Activated naive CD4-positive, alpha-beta T cell treated with anti-CD3 and anti-CD28 coated beads, Interleukin-2, amount 50 U/mL, for 16 hours (primary cell): Measurements from ENCODE around the gene CCDC136.

Experiments used
- DNase-seq: peaks from one replicate; pipeline ENCODE4 v3.0.0-alpha.2; 2020

The CCDC136 gene

DNA sequence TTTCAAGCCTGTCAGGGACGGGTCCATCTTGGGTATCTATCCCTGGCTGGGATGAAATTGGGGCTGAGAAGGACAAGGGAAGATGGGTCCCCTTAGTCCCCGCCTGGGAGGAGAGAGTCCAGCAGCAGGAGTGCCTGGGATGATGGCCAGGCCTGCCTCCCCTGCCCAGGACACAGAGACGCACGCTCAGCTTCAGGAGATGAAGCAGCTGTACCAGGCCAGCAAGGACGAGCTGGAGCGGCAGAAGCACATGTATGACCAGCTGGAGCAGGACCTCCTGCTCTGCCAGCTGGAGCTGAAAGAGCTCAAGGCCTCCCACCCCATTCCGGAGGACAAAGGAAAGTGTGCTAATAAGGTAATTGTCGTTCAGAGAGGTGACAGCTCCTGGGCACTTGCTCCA lies 15.4 kb downstream of the CCDC136 start:
- no peak for DNase-seq

DNA sequence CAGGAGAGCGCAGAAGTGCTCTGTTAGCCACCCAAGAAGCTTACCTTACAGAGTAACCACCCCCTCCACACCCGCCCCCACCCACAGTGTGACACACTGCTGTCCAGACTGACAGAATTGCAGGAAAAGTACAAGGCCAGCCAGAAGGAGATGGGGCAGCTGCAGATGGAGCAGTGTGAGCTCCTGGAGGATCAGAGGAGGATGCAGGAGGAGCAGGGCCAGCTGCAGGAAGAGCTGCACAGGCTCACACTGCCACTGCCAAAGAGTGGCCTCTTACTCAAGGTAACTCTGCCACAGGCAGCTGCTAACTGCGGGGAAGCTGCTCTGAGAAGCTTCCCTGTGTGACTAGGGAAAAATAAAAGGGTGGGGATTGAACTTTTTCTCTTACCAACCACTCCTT lies 17.6 kb downstream of the CCDC136 start:
- DNase-seq = no peak

DNA sequence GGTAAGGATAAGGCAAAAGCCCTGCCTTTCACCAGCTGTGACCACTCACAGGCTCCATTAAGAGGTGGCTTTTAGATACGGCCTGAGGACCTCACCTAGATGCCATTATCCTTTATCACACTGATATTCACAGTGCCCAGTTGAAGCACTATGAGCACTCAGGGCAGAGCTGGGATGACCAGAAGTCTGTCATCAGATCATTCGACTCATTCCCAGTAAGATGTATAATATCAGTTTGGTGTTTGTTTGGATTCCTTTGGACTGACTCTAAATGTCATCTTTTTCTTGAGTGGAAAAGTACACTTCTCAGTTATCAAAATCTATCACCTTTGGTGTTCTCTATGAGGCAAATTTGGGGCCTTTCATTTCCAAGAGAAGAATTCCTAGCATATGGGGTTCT lies 18.7 kb downstream of the CCDC136 start:
- no peak for DNase-seq

DNA sequence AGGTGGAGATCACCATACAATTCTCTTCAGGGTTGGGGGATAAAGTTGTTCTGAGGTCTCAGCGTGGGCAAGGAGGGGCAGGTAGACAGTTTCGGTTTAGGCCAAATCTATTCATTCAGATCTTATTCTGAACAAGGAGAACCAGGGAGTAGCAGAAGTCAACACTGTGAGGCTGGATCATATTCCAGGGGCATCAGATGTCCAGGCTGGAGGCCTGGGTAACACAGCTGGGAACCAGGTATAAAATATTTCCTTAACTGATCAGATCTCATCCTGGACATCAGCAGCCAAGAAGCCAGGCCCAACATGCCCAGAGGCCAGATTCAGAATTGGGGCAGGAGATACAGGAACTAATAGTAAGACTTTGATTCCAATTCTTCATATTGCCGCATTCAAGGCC lies 19.2 kb downstream of the CCDC136 start:
- no peak for DNase-seq

DNA sequence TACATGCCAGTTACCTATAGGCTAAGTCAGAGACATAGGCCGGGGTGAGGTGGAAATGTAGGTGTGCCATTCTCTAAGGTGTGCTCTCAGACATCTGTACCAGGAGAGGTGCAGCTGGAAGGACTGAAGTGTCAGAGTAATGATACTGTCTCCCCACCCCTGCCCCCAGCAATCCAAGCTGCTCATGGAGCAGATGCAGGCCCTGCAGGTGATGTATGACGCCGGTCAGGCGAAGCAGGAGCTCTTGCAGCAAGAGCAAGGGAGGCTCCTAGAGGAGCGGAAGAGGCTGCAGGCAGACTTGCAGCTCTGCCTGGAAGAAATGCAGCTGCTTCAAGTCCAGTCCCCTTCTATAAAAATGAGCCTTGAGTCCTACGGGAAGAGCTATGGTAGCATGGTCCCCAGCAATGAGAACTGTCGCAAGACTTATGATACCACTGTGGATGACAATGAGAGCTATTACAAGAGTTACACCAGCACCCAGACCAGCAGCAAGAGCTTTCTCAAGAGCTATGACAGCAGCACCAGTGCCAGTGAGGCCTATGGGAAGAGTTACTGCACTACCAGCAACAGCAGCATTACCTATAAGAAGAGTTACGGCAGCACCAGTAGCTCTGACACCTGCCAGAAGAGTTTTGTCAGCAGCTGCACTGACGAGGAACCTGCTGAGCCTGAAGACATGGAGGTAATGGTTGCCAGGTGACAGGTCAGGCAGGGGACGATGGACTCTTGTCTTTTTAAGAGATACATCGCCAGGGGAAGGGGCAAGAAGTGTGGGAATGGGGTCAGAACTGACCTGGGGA lies 20.1 kb downstream of the CCDC136 start:
- no peak for DNase-seq

DNA sequence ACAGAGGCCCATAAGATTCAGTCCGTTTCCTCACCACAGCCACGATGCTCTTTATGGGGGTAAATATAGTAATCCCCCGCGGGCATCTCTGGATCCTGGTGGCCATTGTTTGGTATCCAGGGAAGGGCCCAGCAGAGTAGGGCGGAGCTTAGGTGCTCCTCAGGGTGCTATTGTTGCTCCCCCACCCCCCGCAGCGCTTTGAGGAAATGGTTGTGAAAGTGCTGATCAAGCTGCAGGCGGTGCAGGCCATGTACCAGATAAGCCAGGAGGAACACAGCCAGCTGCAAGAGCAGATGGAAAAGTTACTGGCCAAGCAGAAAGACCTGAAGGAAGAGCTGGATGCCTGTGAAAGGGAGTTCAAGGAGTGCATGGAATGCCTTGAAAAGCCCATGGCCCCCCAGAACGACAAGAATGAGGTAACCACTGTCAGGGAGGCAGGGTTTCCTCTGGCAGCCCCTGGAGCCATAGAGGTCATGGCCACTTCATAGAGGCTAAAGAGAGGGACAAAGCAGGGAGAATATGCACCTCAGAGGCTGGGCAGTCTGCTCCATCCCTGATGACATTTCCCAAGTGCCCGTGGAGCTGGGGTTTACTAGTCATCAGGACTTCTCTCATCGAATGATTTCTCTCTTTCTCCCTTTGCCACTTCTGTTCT lies 20.9 kb downstream of the CCDC136 start:
- no peak for DNase-seq

DNA sequence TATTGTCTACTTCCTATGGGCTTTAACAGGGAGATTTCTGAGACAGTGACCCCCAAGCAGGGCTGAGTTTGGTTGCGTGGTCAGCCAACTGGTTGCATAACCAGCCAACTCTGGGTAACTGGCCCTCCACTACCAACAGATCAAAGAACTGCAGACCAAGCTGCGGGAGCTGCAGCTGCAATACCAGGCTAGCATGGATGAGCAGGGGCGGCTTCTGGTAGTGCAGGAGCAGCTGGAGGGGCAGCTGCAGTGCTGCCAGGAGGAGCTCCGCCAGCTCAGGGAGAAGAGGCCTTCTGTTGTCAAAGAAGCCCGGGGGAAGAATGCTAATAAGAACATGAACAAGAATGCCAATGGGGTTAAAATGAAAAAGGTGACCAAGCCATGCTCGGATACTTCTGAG lies 22.7 kb downstream of the CCDC136 start:
- no peak for DNase-seq

DNA sequence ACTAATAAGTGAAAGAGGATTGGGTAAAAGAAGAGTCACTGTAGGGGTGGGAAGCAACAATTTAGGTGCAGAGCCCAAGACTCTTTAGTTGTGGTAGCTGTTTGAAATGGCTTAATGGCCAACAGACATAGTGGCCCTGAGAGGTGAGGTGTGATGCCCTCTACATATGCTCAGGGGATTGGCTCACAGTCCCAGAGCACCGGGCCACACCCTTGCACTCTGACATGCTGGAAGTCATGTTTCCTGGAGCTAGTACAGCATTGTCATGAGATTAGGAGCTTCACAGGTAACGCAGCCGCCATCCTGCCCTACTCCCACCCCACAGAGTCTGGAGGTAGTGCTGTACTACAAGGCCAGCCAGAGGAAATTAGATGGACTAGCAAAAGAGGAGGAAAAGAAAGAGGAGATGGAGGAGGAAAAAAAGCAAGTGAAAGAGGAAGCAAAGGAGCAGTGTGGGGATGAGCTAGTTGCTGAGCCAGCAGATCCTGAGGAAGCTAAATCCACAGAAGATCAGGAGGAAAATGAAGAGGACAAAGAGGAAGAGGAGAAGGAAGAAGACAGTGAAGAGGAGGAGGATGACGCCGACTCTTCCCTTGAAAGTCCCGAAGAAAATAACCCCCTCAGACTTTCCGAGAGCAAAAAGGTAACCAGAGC lies 23.6 kb downstream of the CCDC136 start:
- DNase-seq = no peak

DNA sequence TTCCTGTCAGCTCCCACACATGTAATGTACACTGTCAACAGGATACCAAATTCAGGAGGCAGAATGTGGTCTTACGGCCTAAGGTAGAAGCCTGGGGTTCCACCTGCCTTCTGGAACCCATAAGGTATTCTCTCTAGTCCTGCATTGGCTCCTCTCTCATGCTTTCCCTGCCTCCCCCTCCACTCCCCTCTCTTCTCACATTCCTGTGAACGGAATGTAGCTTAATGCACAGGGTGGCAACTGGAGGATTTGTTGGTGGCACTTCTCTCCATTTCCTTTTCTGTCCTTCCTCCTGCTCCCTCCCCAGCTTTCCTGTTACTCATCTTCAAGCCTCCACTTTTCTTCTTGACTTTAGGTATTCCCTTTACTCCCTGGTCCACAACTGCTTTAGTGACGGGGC lies 26.9 kb downstream of the CCDC136 start:
- DNase-seq = no peak

DNA sequence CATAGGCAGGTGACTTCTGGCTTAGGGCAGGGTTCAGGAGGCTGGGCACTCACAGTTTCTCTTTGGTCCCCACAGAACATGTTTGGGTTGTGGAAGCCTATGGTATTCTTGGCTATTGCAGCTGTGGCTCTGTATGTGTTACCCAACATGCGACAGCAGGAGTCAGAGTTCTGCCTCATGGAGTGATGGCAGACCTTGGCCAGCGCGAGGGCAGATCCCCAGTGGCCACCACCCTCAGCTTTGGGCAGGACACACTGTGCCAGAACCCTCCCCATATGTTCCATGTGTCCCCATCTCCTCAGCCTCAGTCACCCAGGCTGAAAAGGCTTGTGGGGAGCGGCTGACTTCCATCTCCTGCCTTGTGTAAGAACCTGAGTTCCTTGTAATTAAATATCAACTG lies 30.0 kb downstream of the CCDC136 start:
- DNase-seq = no peak

DNA sequence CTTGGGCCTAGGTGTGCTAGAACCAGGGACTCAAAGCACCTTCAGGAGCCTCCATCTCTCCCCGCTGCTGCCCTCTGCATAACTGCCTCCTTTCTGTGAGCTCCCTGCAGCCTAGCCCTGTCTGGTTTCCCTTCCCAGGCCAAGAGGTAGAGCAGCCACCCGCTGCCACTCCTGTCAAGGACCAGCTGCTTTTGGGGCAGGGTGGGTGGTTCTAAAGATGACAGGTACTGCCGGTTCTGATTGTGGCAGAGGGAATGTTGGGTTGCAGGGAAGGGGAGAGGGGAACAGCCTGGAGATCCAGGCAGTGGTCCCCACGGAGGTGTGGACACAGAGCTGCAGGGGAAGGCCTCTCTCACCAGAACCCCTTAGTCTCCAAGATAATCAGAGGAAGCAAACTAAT lies 34.7 kb downstream of the CCDC136 start:
- DNase-seq = no peak

DNA sequence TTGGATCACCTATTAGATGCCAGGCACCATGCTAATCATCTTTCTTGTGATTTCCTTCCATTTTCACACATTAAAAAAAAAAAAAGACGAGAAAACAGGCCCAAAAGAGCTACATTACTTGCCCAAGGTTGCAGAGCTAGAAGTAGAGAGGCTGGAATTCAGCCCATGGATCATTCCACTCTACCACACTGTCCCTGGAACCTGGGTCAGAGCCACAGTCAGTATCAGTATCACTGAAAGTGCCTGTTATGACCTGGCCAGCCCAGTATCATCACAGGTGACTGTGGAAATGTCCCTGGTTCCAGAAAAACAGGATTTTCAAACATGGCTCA lies 35.1 kb downstream of the CCDC136 start:
- DNase-seq = no peak

DNA sequence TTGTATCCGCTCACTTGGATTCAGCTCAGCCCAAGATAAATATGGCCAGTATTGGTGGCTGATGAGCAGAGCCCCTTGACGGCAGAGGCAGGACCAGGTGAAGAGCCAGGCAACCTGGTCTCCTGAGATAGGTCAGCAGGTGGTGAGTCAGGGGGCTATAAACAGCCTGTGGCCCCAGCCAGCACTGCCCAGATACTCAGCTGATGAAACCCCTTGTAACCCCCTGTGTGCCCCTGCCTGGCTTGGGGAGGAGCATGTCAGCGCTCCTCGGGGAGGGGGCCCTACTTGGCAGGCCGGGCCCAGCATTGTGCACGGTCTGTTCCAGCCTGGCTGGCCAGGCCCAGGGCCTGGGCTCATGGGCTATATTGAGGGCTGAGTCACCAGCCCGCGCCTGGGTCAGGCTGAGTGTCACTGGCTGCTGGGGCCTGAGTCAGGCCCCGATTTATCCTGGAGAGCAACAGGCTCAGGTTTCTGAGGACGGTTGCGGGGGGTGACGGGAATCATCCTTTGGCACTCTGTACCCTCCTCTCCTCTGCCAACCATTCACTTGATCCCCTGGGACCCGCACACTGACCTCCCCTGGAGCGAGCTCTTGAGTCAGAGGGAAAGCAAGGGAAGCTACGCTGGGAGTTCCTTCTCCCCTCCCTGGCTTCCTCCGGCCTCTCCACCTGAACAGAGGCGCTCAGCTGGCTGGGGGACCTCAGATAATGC lies 35.6 kb downstream of the CCDC136 start:
- no peak for DNase-seq

DNA sequence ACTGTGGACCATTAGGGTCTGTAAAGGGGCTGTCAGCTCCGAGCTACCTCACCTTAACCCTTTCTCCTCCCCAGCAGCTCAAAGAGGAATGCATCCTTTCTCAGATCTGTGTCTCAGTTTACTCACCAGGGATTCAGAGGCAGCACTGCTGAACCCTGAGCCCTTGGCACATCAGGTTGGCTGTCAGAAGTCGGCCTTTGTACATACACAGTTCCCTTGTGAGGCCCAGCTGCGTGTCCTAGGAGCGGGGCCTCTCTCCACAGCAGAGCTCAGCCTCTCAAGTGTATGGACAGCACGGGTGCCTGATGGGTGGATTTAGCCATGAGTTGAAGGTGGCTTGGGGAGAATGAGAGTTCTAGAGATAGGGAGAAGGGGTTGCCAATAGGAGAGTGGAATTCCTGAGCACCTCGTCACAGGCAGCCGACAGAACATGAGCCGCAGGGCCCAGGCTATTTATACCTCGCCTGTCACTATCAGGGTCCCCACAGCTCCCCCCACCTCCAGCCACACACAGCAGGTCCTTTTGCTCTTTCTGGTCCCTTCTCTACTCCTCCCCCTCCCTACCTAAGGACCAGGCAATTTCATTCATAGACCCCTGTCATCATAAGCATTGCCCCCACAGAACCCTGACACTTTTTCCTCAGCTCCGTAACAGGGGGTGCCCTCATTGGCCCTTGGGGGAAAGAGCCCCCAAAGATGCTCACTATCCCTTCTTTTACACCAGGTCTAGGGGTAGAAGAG lies 36.4 kb downstream of the CCDC136 start:
- no peak for DNase-seq

DNA sequence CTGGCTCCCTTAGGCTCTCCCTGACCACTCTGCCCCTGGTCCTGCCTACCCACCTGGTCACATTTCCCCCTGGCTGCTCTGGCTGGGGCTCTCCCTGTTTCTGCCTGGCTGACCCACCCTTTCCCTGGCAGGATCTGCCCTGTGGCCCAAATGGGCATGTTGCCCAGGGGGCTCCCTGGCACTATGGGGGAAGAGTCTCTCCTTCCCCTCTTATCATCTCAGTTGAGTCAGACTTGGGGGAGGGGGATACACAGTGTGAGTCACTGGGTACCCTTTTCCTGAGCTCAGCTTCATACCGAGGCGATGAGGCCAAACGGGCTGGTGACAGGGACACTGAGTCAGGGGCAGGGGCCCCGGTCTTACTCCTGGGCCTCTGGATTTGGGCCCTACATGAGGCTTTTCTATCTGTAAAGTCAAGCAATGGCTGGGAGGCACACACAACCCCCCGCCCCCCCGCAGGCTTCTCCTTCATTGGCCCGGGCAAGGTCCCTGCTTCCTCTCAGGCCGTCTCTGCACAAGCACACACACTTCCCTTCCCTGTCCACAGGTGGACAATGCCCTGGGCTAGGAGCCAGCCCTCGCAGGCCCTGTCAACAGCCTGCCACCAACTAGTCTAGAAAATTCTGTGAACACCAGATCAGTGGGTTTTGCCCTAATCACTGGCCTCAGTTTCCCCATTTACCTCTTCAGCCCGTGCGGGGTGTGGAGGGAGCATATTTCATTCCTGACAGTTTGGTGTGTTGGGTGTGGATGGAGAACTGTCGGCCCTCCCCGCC lies 37.8 kb downstream of the CCDC136 start:
- no peak for DNase-seq

DNA sequence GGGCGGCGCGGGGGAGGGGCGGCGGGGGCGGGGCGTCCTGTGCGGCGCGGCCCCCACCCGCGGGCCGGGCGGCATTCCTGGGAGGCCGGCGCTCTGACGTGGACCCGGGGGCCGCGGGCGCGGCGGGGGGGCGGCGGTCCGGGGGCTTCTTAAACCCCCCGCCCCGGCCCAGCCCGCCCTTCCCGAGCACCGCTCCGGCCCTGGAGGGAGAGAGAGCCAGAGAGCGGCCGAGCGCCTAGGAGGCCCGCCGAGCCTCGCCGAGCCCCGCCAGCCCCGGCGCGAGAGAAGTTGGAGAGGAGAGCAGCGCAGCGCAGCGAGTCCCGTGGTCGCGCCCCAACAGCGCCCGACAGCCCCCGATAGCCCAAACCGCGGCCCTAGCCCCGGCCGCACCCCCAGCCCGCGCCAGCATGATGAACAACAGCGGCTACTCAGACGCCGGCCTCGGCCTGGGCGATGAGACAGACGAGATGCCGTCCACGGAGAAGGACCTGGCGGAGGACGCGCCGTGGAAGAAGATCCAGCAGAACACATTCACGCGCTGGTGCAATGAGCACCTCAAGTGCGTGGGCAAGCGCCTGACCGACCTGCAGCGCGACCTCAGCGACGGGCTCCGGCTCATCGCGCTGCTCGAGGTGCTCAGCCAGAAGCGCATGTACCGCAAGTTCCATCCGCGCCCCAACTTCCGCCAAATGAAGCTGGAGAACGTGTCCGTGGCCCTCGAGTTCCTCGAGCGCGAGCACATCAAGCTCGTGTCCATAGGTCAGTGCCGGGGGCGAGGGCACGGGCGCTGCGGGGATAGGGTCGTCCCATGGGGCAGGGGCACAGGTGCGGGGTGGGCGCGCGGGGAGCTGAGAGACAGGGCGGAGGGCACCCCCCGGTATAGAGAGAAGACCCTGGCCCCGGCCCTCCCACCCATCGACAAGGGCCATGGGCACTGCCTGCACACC lies 38.7 kb downstream of the CCDC136 start, which contains the start of gene FLNC:
Gene FLNC (plus strand): TSS at position 176 of the 947 bp plus-strand sequence. CDS start 232 bp downstream, at position 408.
- DNase-seq = peak; percentile 44

DNA sequence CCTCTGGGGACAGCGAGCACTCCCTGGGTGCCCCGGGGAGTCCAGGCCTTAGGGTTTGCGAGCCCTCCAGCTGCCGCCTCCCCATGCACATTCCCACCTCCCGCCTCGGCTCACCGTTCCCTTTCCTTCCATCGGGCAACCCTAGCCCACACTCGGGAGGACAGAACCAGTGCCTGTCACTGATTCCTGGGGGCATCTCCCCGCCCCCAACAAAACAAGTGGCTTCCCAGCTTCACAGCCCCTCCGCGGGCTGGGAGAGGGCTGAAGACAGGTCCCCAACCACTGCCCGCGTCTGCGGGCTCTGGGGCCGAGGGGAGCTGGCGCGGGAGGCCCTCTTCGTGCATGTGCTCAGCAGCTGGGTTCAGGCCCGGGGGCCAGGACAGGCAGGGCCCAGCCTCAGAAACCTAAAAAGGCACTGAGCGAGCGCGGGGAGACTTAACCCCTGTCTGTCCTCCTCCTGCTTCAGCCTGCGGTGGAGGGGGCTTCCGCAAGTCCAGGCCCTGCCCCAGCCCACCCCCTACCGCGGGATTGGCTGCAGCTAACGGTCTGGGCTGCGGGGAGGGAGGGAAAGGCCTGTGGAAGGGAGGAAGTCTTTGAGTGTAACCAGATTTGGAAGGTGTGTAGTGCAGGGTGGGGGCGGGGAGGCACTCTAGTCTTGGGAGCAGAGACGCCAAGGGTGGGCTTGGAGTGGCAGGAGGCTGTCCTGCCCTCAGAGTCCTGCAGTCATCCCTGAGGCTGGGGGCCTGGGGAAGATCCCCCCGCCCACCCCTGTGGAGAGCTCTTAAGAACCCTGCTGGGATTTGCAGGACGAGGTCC lies 39.6 kb downstream of the CCDC136 start:
- DNase-seq = no peak

DNA sequence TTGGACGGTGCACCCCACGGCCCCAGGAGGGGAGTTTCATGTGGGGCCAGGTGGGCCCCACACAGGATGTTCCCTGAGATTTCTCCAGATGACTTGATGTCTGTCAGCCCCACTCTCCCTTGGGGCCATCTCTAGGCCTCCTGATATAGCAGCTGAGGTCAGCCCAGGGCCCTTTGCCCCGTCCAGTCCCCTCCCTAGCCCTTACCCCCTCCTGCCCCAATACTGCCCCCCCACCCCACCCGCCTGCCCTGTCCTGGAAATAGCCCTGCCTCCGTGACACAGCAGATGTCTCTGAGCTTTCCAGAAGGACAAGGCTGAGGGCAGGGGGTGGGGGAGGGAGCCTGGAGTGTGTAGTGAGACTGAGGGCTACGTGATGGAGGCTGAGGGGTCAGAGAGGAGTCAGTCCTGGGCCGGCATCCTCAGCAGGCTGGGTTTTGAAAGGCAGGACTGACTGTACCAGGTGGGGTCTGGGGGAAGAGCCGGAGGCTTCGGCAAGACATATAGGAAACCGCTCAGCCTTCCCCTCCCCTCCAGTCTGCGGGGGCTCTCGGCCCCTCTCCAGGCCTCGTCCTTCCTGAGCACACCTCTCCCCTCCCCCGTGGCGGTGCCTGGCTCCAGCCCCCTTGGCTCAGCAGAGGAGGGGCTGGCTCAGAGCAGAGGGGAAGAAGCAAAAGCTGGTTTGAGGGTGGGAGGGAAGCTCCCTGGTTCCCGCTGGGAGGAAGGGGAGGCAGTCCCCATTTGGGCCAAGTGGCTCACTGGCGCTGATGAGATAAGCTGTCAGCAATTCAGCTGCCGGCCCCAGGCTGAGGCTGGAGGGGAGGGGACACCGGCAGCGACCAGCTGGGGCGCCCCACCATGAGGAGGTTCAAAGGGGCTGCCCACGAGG lies 40.5 kb downstream of the CCDC136 start:
- DNase-seq = no peak

DNA sequence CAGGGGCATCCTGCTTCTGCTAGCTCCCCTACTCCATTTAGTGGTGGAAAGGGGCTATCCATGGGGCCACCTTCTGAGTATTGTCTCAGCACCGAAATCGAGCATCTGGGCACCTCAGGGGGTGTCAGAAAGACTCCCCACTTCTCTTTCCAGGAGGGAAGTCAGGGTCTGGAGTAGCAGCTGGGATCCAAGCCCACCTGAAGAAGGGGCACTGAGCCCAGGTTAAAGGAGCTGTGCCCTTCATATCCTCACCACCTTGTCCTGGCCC lies 41.0 kb downstream of the CCDC136 start:
- no peak for DNase-seq
